Measurements from ENCODE around the gene DHX35.

The DHX35 gene

GRCh38 chr20:38930242-38930569 is 31.9 kb upstream of the DHX35 start (continued):
- TF ChIP-seq TSHZ2 (CRISPR knock-in tag; IDR thresholded peaks at IDR 0.05), result no peak
- no peak for TF ChIP-seq ARNTL (CRISPR knock-in tag; IDR thresholded peaks at IDR 0.05; ENCODE audit: borderline replicate concordance, low read depth)
- no peak for TF ChIP-seq ISL1 (CRISPR knock-in tag; IDR thresholded peaks at IDR 0.05)
- no peak for TF ChIP-seq CREB5 (CRISPR knock-in tag; IDR thresholded peaks at IDR 0.05; ENCODE audit: low read depth)

GRCh38 chr20:38931984-38932383 is 30.2 kb upstream of the DHX35 start:
- TF ChIP-seq TOX (CRISPR knock-in tag; IDR thresholded peaks at IDR 0.05; ENCODE audit: borderline replicate concordance), result no peak
- TF ChIP-seq CREB5 (CRISPR knock-in tag; IDR thresholded peaks at IDR 0.05; ENCODE audit: low read depth), result no peak
- no peak for TF ChIP-seq TSHZ2 (CRISPR knock-in tag; IDR thresholded peaks at IDR 0.05)
- no peak for TF ChIP-seq RARB (CRISPR knock-in tag; IDR thresholded peaks at IDR 0.05)
- no peak for TF ChIP-seq ZNF70 (CRISPR knock-in tag; IDR thresholded peaks at IDR 0.05)
- no peak for TF ChIP-seq ZNF565 (CRISPR knock-in tag; conservative IDR thresholded peaks at IDR 0.05; ENCODE audit: low read depth)
- TF ChIP-seq POU6F1 (CRISPR knock-in tag; IDR thresholded peaks at IDR 0.05; ENCODE audit: borderline replicate concordance, low read depth), result no peak
- no peak for TF ChIP-seq TCF4 (CRISPR knock-in tag; IDR thresholded peaks at IDR 0.05; ENCODE audit: borderline replicate concordance)
- TF ChIP-seq GLIS3 (CRISPR knock-in tag; IDR thresholded peaks at IDR 0.05), result no peak
- no peak for TF ChIP-seq PPARA (CRISPR knock-in tag; IDR thresholded peaks at IDR 0.05; ENCODE audit: borderline replicate concordance)
- TF ChIP-seq ZC3H10 (CRISPR knock-in tag; IDR thresholded peaks at IDR 0.05), result no peak
- TF ChIP-seq BACH2 (CRISPR knock-in tag; IDR thresholded peaks at IDR 0.05; ENCODE audit: borderline replicate concordance), result no peak
- TF ChIP-seq ZNF8 (CRISPR knock-in tag; IDR thresholded peaks at IDR 0.05), result no peak

GRCh38 chr20:38932457-38933120 is 29.6 kb upstream of the DHX35 start:
- ATAC-seq, result 0 out of 3 replicates have a peak, but pooled peaks have one; percentile 6
- TF ChIP-seq ISL1 (CRISPR knock-in tag; IDR thresholded peaks at IDR 0.05), result no peak
- no peak for TF ChIP-seq ZC3H10 (CRISPR knock-in tag; IDR thresholded peaks at IDR 0.05)

More at GRCh38 chr20:38931984-38932383, 30.2 kb upstream of the DHX35 start:
- no peak for ATAC-seq

- TF ChIP-seq CSRNP3 (CRISPR knock-in tag; IDR thresholded peaks at IDR 0.05) (no peak), ZNF565 (CRISPR knock-in tag; conservative IDR thresholded peaks at IDR 0.05; ENCODE audit: low read depth) (no peak)
- ATAC-seq, result no peak
These were observed 27.6 kb upstream of the DHX35 start for GRCh38 chr20:38934530-38934929.
